CD14-positive monocyte (primary cell): Measurements from ENCODE around the gene ELP2. TPM values are rescaled to one million over a fixed set of nuclear protein-coding genes. Genes with fewer than 3 reads are reported as not detected.

ENCODE experiments used
- DNase-seq, 3 donors: peaks; one replicate each; pipeline ENCODE4 v3.0.0-alpha.2; 2011 to 2022
- H2AFZ ChIP-seq: 2 replicates; pipeline ENCODE4 v1.6.0; 2012; ENCODE audit warnings: mild to moderate bottlenecking, low read depth, low read length, inconsistent platforms; ENCODE audit not compliant: insufficient read depth, poor library complexity, severe bottlenecking
- H3K27ac ChIP-seq, 2 donors: 1 replicate in 1 of 2; 2 replicates in 1 of 2; pipeline ENCODE4 v1.5.1; 2012 to 2013; ENCODE audit warnings: low read length in 2 of 2, control low read depth in 1 of 2, inconsistent platforms in 1 of 2, low read depth in 1 of 2, mild to moderate bottlenecking in 1 of 2
- H3K27me3 ChIP-seq, 2 donors: one replicate each; pipeline versions ENCODE4 v1.6.0 to v1.6.1; 2011 to 2013; ENCODE audit warnings: low read length in 2 of 2; ENCODE audit not compliant: control insufficient read depth in 2 of 2, insufficient read depth in 2 of 2
- H3K36me3 ChIP-seq, 2 donors: replicated peaks in 1 of 2; 1 replicate in 1 of 2; 2 replicates in 1 of 2; pipeline versions ENCODE4 v1.5.1 to v1.6.1; 2012 to 2013; ENCODE audit warnings: low read length in 2 of 2, control low read depth in 1 of 2, inconsistent platforms in 1 of 2, mild to moderate bottlenecking in 1 of 2; ENCODE audit not compliant: insufficient read depth in 2 of 2, control insufficient read depth in 1 of 2
- H3K4me1 ChIP-seq, 2 donors: 1 replicate in 1 of 2; 2 replicates in 1 of 2; pipeline versions ENCODE4 v1.5.1 to v1.6.1; 2012 to 2013; ENCODE audit warnings: low read length in 2 of 2, control low read depth in 1 of 2, inconsistent platforms in 1 of 2, mild to moderate bottlenecking in 1 of 2, moderate library complexity in 1 of 2; ENCODE audit not compliant: insufficient read depth in 2 of 2, control insufficient read depth in 1 of 2
- H3K4me2 ChIP-seq: replicated peaks from 2 replicates; pipeline ENCODE3; 2012; ENCODE audit warnings: low read length, moderate library complexity, mild to moderate bottlenecking; ENCODE audit not compliant: poor library complexity, severe bottlenecking; ENCODE audit errors: extremely low read depth
- H3K4me3 ChIP-seq, 3 experiments: fragments of 200-600 bp in 1 of 3; sonication (generic) in 1 of 3; replicated peaks in 1 of 3; 1 replicate in 2 of 3; 2 replicates in 1 of 3; pipeline ENCODE4 v1.5.1; 2011 to 2013; ENCODE audit warnings: low read length in 3 of 3, mild to moderate bottlenecking in 3 of 3, control low read depth in 2 of 3, low read depth in 2 of 3, inconsistent platforms in 1 of 3, moderate library complexity in 1 of 3
- H3K79me2 ChIP-seq: 2 replicates; pipeline ENCODE4 v1.6.0; 2012; ENCODE audit warnings: mild to moderate bottlenecking, control low read depth, inconsistent platforms, low read length, moderate library complexity; ENCODE audit not compliant: insufficient read depth
- H3K9ac ChIP-seq: 2 replicates; pipeline ENCODE4 v1.6.0; 2017; ENCODE audit warnings: low read length, mild to moderate bottlenecking; ENCODE audit not compliant: insufficient read depth, poor library complexity, severe bottlenecking
- H3K9me3 ChIP-seq, 2 donors: replicated peaks in 1 of 2; 1 replicate in 1 of 2; 2 replicates in 1 of 2; pipeline versions ENCODE4 v1.5.1 to v1.6.1; 2012 to 2013; ENCODE audit warnings: low read length in 2 of 2, control low read depth in 1 of 2; ENCODE audit not compliant: control insufficient read depth in 1 of 2, insufficient read depth in 1 of 2
- H4K20me1 ChIP-seq: 2 replicates; pipeline ENCODE4 v1.6.0; 2012; ENCODE audit warnings: mild to moderate bottlenecking, low read length, control low read depth, moderate library complexity; ENCODE audit not compliant: insufficient read depth
- H3K27ac Mint-ChIP-seq, 7 donors: one replicate each; pipeline ENCODE4 v1.8.0; 2020; ENCODE audit warnings: mild to moderate bottlenecking in 7 of 7, mixed read lengths in 7 of 7, moderate library complexity in 6 of 7, inconsistent platforms in 2 of 7
- H3K27me3 Mint-ChIP-seq, 3 donors: one replicate each; pipeline ENCODE4 v1.8.0; 2021 to 2022; ENCODE audit warnings: low read depth in 3 of 3, mild to moderate bottlenecking in 3 of 3, mixed read lengths in 3 of 3, moderate library complexity in 3 of 3, inconsistent platforms in 1 of 3
- H3K36me3 Mint-ChIP-seq, 2 donors: one replicate each; pipeline ENCODE4 v1.8.0; 2020; ENCODE audit warnings: mixed read lengths in 2 of 2, inconsistent platforms in 1 of 2, mild to moderate bottlenecking in 1 of 2
- H3K4me1 Mint-ChIP-seq: one replicate; pipeline ENCODE4 v1.8.0; 2020; ENCODE audit warnings: mild to moderate bottlenecking, mixed read lengths
- H3K4me3 Mint-ChIP-seq, 2 donors: one replicate each; pipeline ENCODE4 v1.8.0; 2020; ENCODE audit warnings: mild to moderate bottlenecking in 2 of 2, mixed read lengths in 2 of 2, moderate library complexity in 1 of 2
- H3K9me3 Mint-ChIP-seq, 7 donors: one replicate each; pipeline ENCODE4 v1.8.0; 2020 to 2022; ENCODE audit warnings: mixed read lengths in 7 of 7, mild to moderate bottlenecking in 6 of 7, moderate library complexity in 6 of 7, inconsistent platforms in 2 of 7
- CTCF ChIP-seq: fragments of 200-600 bp; IDR thresholded peaks from one replicate; pipeline ENCODE4 v1.8.0; 2022; ENCODE audit warnings: antibody characterized with exemption, mild to moderate bottlenecking
- WGBS: methylation state at CpG from one replicate; pipeline ENCODE4 v1.1.5; 2013; ENCODE audit warnings: missing lambda C conversion rate; ENCODE audit not compliant: insufficient coverage; 5-methylcytosine and 5-hydroxymethylcytosine counted together
- intact Hi-C, 2 donors: fragments of 100-400 bp; cut with micrococcal nuclease; formaldehyde crosslinking; loops; one replicate each; pipeline versions ENCODE4 v1.15.0 to v1.15.1; 2023
- polyA plus RNA-seq, 3 donors: library from polyadenylated mRNA; depleted of rRNA in 1 of 3; unstranded in 2 of 3; stranded (reverse) in 1 of 3; fragments of 300-500 nt in 2 of 3; fragments of >200 nt in 1 of 3; fragmentation: Illumina TruSeq in 2 of 3; gene quantifications; 1 replicate in 2 of 3; 2 replicates in 1 of 3; pipeline ENCODE4 v1.2.3, GENCODE V29; 2012 to 2021

Gene ELP2
- polyA plus RNA-seq, 3 donors: 24.8 to 52.5 (median 27.1) TPM

- H3K4me2 ChIP-seq: no peak overlapping the region
- Mint-ChIP-seq H3K4me1 (peaks cover 7% of the 10 kb centered on the region), H3K9me3 (no peaks in the 10 kb centered on the region), H3K4me3 (no peak overlapping the region), H3K36me3 (peaks cover 56 to 61% of the 10 kb centered on the region in 2 donors), H3K27me3 (peaks cover 0 to 4% (median 0%) of the 10 kb centered on the region in 3 donors), H3K27ac (no peak overlapping the region)
- no peaks in the 10 kb centered on the region for H3K9me3 ChIP-seq
- intact Hi-C loops: no loop called here
- no peak overlapping the region for H3K27ac ChIP-seq
- H3K9ac ChIP-seq: no peak overlapping the region
- no peak overlapping the region for H2AFZ ChIP-seq
- H3K36me3 ChIP-seq: peaks cover 44 to 67% of the 10 kb centered on the region in 2 donors
- H3K79me2 ChIP-seq: no peaks in the 10 kb centered on the region
- H3K27me3 ChIP-seq: no peaks in the 10 kb centered on the region
- no peak overlapping the region for H3K4me3 ChIP-seq
- TF ChIP-seq CTCF: no peak
- H4K20me1 ChIP-seq: no peaks in the 10 kb centered on the region
- DNase-seq: no peak
- H3K4me1 ChIP-seq: no peaks in the 10 kb centered on the region
Observed at GRCh38 chr18:36112302-36112701, 17.4 kb upstream of the ELP2 start.

GRCh38 chr18:36114251-36114650 lies 15.4 kb upstream of the ELP2 start:
- Histone ChIP-seq H3K9me3 (no peaks in the 10 kb centered on the region), H3K27me3 (no peaks in the 10 kb centered on the region), H3K27ac (no peak overlapping the region), H3K79me2 (no peaks in the 10 kb centered on the region), H4K20me1 (no peaks in the 10 kb centered on the region), H3K9ac (no peak overlapping the region), H3K4me3 (no peak overlapping the region), H3K4me1 (no peaks in the 10 kb centered on the region), H2AFZ (no peak overlapping the region), H3K4me2 (no peak overlapping the region), H3K36me3 (peaks cover 42 to 68% of the 10 kb centered on the region in 2 donors)
- no peak for TF ChIP-seq CTCF
- Mint-ChIP-seq H3K27me3 (peaks cover 0 to 4% (median 0%) of the 10 kb centered on the region in 3 donors), H3K27ac (peak overlapping the region in 1 of 7 donors; percentile 15), H3K4me1 (no peaks in the 10 kb centered on the region), H3K36me3 (peaks cover 56 to 57% of the 10 kb centered on the region in 2 donors), H3K4me3 (no peak overlapping the region), H3K9me3 (no peaks in the 10 kb centered on the region)
- WGBS: 94% methylated on average over 3 of the region's 4 CpGs
- intact Hi-C loops: no loop called here
- DNase-seq: no peak
